HEK293 (cell line): ENCODE data around the gene IDUA.
A peak's percentile ranks its signal among the peaks of the same experiment; 100 is the strongest.

Source experiments
- CTCF ChIA-PET: fragments of 350-600 bp; formaldehyde crosslinking; extraction: SDS; loops from one replicate; lab custom pipeline; 2021; ENCODE audit warnings: antibody characterized with exemption; lab: Yijun Ruan, JAX
- POLR2A ChIA-PET: fragments of 300-600 bp; formaldehyde crosslinking; extraction: SDS; loops from one replicate; lab custom pipeline; 2020; ENCODE audit warnings: antibody characterized with exemption, inconsistent platforms; lab: Yijun Ruan, JAX
- H3K27ac ChIP-seq: fragments of 200-500 bp; sonication (Bioruptor generic); 2 replicates; pipeline ENCODE4 v1.5.1; 2014; ENCODE audit warnings: low read depth, low read length, control low read depth, inconsistent platforms; ENCODE audit errors: extremely low read depth
- H3K36me3 ChIP-seq, 2 experiments: fragments of 200-500 bp in 1 of 2; sonication (Bioruptor generic) in 1 of 2; 1 replicate in 1 of 2; 2 replicates in 1 of 2; pipeline ENCODE4 v1.5.1; 2014 to 2017; ENCODE audit warnings: inconsistent platforms in 2 of 2, low read length in 2 of 2; ENCODE audit not compliant: control insufficient read depth in 2 of 2, insufficient read depth in 1 of 2
- H3K4me1 ChIP-seq: fragments of 200-500 bp; sonication (Bioruptor generic); 2 replicates; pipeline ENCODE4 v1.5.1; 2014; ENCODE audit warnings: mild to moderate bottlenecking, low read length, inconsistent platforms; ENCODE audit not compliant: control insufficient read depth, insufficient read depth
- H3K4me3 ChIP-seq: 2 replicates; pipeline ENCODE4 v1.5.1; 2011; ENCODE audit warnings: low read depth, mild to moderate bottlenecking, control low read depth, low read length, moderate library complexity
- H3K9me3 ChIP-seq: fragments of 200-500 bp; sonication (Bioruptor generic); 2 replicates; pipeline ENCODE4 v1.5.1; 2014; ENCODE audit warnings: low read depth, low read length, inconsistent platforms; ENCODE audit not compliant: control insufficient read depth, insufficient read depth
- CTCF ChIP-seq: fragments of 450-650 bp; formaldehyde crosslinking; IDR thresholded peaks from 2 replicates; pipeline ENCODE4 v1.5.1; 2016; ENCODE audit warnings: missing biosample characterization, missing genetic modification characterization
- GLIS1 ChIP-seq: fragments of 450-650 bp; formaldehyde crosslinking; IDR thresholded peaks from 2 replicates; pipeline ENCODE4 v1.5.1; 2016; ENCODE audit warnings: missing biosample characterization, missing genetic modification characterization
- HOXC10 ChIP-seq: sonication (generic); formaldehyde crosslinking; IDR thresholded peaks from 2 replicates; pipeline ENCODE4 v1.8.1; 2023; ENCODE audit warnings: mild to moderate bottlenecking, missing genetic modification reagents
- KLF16 ChIP-seq: fragments of 450-650 bp; formaldehyde crosslinking; IDR thresholded peaks from 2 replicates; pipeline ENCODE4 v1.5.1; 2017; ENCODE audit warnings: missing biosample characterization, missing genetic modification characterization
- KLF17 ChIP-seq: fragments of 450-650 bp; formaldehyde crosslinking; IDR thresholded peaks from 2 replicates; pipeline ENCODE4 v1.5.1; 2016; ENCODE audit warnings: missing biosample characterization, missing genetic modification characterization
- OSR2 ChIP-seq: fragments of 450-650 bp; formaldehyde crosslinking; IDR thresholded peaks from 2 replicates; pipeline ENCODE4 v1.5.1; 2016; ENCODE audit warnings: missing biosample characterization, missing genetic modification characterization
- PATZ1 ChIP-seq: fragments of 450-650 bp; formaldehyde crosslinking; IDR thresholded peaks from 2 replicates; pipeline ENCODE4 v1.5.1; 2016; ENCODE audit warnings: missing biosample characterization, missing genetic modification characterization
- RBAK ChIP-seq: fragments of 450-650 bp; formaldehyde crosslinking; IDR thresholded peaks from 2 replicates; pipeline ENCODE4 v1.5.1; 2016; ENCODE audit warnings: missing biosample characterization, missing genetic modification characterization
- SCRT1 ChIP-seq: fragments of 450-650 bp; formaldehyde crosslinking; IDR thresholded peaks from 2 replicates; pipeline ENCODE4 v1.5.1; 2016; ENCODE audit warnings: missing biosample characterization, missing genetic modification characterization, borderline replicate concordance
- SCRT2 ChIP-seq: fragments of 450-650 bp; formaldehyde crosslinking; IDR thresholded peaks from 2 replicates; pipeline ENCODE4 v1.5.1; 2016; ENCODE audit warnings: missing biosample characterization, missing genetic modification characterization
- ZBTB7A ChIP-seq: fragments of 450-650 bp; formaldehyde crosslinking; IDR thresholded peaks from 2 replicates; pipeline ENCODE4 v1.5.1; 2016; ENCODE audit warnings: low read depth, missing biosample characterization, missing genetic modification characterization
- ZFHX2 ChIP-seq: fragments of 450-650 bp; formaldehyde crosslinking; conservative IDR thresholded peaks from 2 replicates; pipeline ENCODE4 v1.5.1; 2016; ENCODE audit warnings: missing biosample characterization, missing genetic modification characterization
- ZFP41 ChIP-seq: fragments of 450-650 bp; formaldehyde crosslinking; IDR thresholded peaks from 2 replicates; pipeline ENCODE4 v1.5.1; 2016; ENCODE audit warnings: missing biosample characterization, missing genetic modification characterization, borderline replicate concordance
- ZFP69B ChIP-seq: fragments of 450-650 bp; formaldehyde crosslinking; IDR thresholded peaks from 2 replicates; pipeline ENCODE4 v1.5.1; 2016; ENCODE audit warnings: missing biosample characterization, missing genetic modification characterization
- ZIC2 ChIP-seq: fragments of 450-650 bp; formaldehyde crosslinking; IDR thresholded peaks from 2 replicates; pipeline ENCODE4 v1.5.1; 2016; ENCODE audit warnings: missing biosample characterization, missing genetic modification characterization
- ZNF10 ChIP-seq: fragments of 450-650 bp; formaldehyde crosslinking; IDR thresholded peaks from 2 replicates; pipeline ENCODE4 v1.5.1; 2017; ENCODE audit warnings: missing biosample characterization, missing genetic modification characterization
- ZNF2 ChIP-seq: fragments of 450-650 bp; formaldehyde crosslinking; IDR thresholded peaks from 2 replicates; pipeline ENCODE4 v1.5.1; 2016; ENCODE audit warnings: missing biosample characterization, missing genetic modification characterization
- ZNF202 ChIP-seq: fragments of 450-650 bp; formaldehyde crosslinking; IDR thresholded peaks from 2 replicates; pipeline ENCODE4 v1.5.1; 2016; ENCODE audit warnings: missing biosample characterization, missing genetic modification characterization, borderline replicate concordance
- ZNF23 ChIP-seq: fragments of 450-650 bp; formaldehyde crosslinking; IDR thresholded peaks from 2 replicates; pipeline ENCODE4 v1.5.1; 2016; ENCODE audit warnings: missing biosample characterization, missing genetic modification characterization, borderline replicate concordance
- ZNF266 ChIP-seq: fragments of 450-650 bp; formaldehyde crosslinking; IDR thresholded peaks from 2 replicates; pipeline ENCODE4 v1.5.1; 2016; ENCODE audit warnings: missing biosample characterization, missing genetic modification characterization, low read depth
- ZNF311 ChIP-seq: fragments of 450-650 bp; formaldehyde crosslinking; IDR thresholded peaks from 2 replicates; pipeline ENCODE4 v1.5.1; 2017; ENCODE audit warnings: missing biosample characterization, missing genetic modification characterization, borderline replicate concordance
- ZNF335 ChIP-seq: fragments of 450-650 bp; formaldehyde crosslinking; conservative IDR thresholded peaks from 2 replicates; pipeline ENCODE4 v1.5.1; 2016; ENCODE audit warnings: missing biosample characterization, missing genetic modification characterization
- ZNF391 ChIP-seq: fragments of 450-650 bp; formaldehyde crosslinking; IDR thresholded peaks from 2 replicates; pipeline ENCODE4 v1.5.1; 2016; ENCODE audit warnings: low read depth, missing biosample characterization, missing genetic modification characterization, borderline replicate concordance
- ZNF488 ChIP-seq: fragments of 450-650 bp; formaldehyde crosslinking; IDR thresholded peaks from 2 replicates; pipeline ENCODE4 v1.5.1; 2016; ENCODE audit warnings: missing biosample characterization, missing genetic modification characterization
- ZNF510 ChIP-seq: fragments of 450-650 bp; formaldehyde crosslinking; IDR thresholded peaks from 2 replicates; pipeline ENCODE4 v1.5.1; 2018; ENCODE audit warnings: mild to moderate bottlenecking, missing genetic modification characterization, missing biosample characterization; ENCODE audit not compliant: insufficient replicate concordance
- ZNF610 ChIP-seq: fragments of 450-650 bp; formaldehyde crosslinking; IDR thresholded peaks from 2 replicates; pipeline ENCODE4 v1.5.1; 2016; ENCODE audit warnings: missing biosample characterization, missing genetic modification characterization, borderline replicate concordance
- ZNF660 ChIP-seq: fragments of 450-650 bp; IDR thresholded peaks from 2 replicates; pipeline ENCODE4 v1.5.1; 2018; ENCODE audit warnings: missing biosample characterization, mild to moderate bottlenecking, missing genetic modification characterization
- ZNF670 ChIP-seq: fragments of 450-650 bp; formaldehyde crosslinking; IDR thresholded peaks from 2 replicates; pipeline ENCODE4 v1.5.1; 2016; ENCODE audit warnings: missing biosample characterization, missing genetic modification characterization, low read depth
- ZNF692 ChIP-seq: fragments of 450-650 bp; formaldehyde crosslinking; IDR thresholded peaks from 2 replicates; pipeline ENCODE4 v1.5.1; 2016; ENCODE audit warnings: missing biosample characterization, missing genetic modification characterization
- ZNF777 ChIP-seq: fragments of 450-650 bp; formaldehyde crosslinking; IDR thresholded peaks from 2 replicates; pipeline ENCODE4 v1.5.1; 2017; ENCODE audit warnings: missing biosample characterization, missing genetic modification characterization, borderline replicate concordance
- ZSCAN16 ChIP-seq: fragments of 450-650 bp; formaldehyde crosslinking; IDR thresholded peaks from 2 replicates; pipeline ENCODE4 v1.5.1; 2016; ENCODE audit warnings: missing biosample characterization, missing genetic modification characterization

IDUA gene

GRCh38 chr4:1009542-1010394 lies 22.9 kb downstream of the IDUA start:
- Histone ChIP-seq H3K9me3 (no peaks in the 10 kb centered on the region), H3K4me3 (peak overlapping the region; percentile 41), H3K36me3 (peaks cover 0 to 14% of the 10 kb centered on the region in 2 experiments; a peak in 1 of 3 replicates), H3K4me1 (no peaks in the 10 kb centered on the region; the same call in 1 of the 2 replicates), H3K27ac (no peak overlapping the region)
- ChIA-PET CTCF (interaction anchor here (0.6 kb wide), 3 partner anchors 34 to 267 kb away, joined by 3 read pairs; no protein-coding TSS in a partner anchor), POLR2A (no interaction called here)
- TF ChIP-seq ZNF660 (tag by site-specific recombination) = no peak
- no peak for TF ChIP-seq ZFP41 (tag by site-specific recombination)
- no peak for TF ChIP-seq ZSCAN16 (tag by site-specific recombination)
- TF ChIP-seq ZIC2 = peak; percentile 26
- peak; percentile 11 for TF ChIP-seq PATZ1 (tag by site-specific recombination)
- TF ChIP-seq ZNF311 (tag by site-specific recombination) = no peak
- TF ChIP-seq ZNF777 (tag by site-specific recombination) = 0 out of 2 replicates have a peak, but pooled peaks have one; percentile 45
- peak; percentile 42; the same call in 1 of the 2 replicates for TF ChIP-seq SCRT1 (tag by site-specific recombination)
- TF ChIP-seq ZNF266 (tag by site-specific recombination) = no peak
- TF ChIP-seq ZFP69B = peak; percentile 97
- no peak for TF ChIP-seq ZNF391 (tag by site-specific recombination)
- no peak for TF ChIP-seq ZNF2 (tag by site-specific recombination)
- TF ChIP-seq ZNF610 (tag by site-specific recombination) = peak; percentile 65; the same call in 1 of the 2 replicates
- TF ChIP-seq HOXC10 (CRISPR knock-in tag) = no peak
- TF ChIP-seq ZNF10 (tag by site-specific recombination) = peak; percentile 78; the same call in 1 of the 2 replicates
- TF ChIP-seq ZNF202 (tag by site-specific recombination) = no peak
- TF ChIP-seq ZNF510 (tag by site-specific recombination) = no peak
- TF ChIP-seq GLIS1 (tag by site-specific recombination) = 0 out of 2 replicates have a peak, but pooled peaks have one; percentile 15
- TF ChIP-seq ZNF23 (tag by site-specific recombination) = no peak
- TF ChIP-seq SCRT2 (tag by site-specific recombination) = peak; percentile 56; the same call in 1 of the 2 replicates
- peak; percentile 91 for TF ChIP-seq ZFHX2 (tag by site-specific recombination)
- no peak for TF ChIP-seq ZBTB7A
- TF ChIP-seq KLF16 = peak; percentile 75
- TF ChIP-seq ZNF692 (tag by site-specific recombination) = peak; percentile 97
- TF ChIP-seq RBAK (tag by site-specific recombination) = no peak
- TF ChIP-seq CTCF (tag by site-specific recombination) = peak; percentile 29; the same call in 1 of the 2 replicates
- no peak for TF ChIP-seq ZNF488 (tag by site-specific recombination)
- no peak for TF ChIP-seq OSR2 (tag by site-specific recombination)
- peak; percentile 50; the same call in 1 of the 2 replicates for TF ChIP-seq ZNF335 (tag by site-specific recombination)
- TF ChIP-seq KLF17 (tag by site-specific recombination) = peak; percentile 37; the same call in 1 of the 2 replicates
- TF ChIP-seq ZNF670 (tag by site-specific recombination) = no peak
